D721Med (cell line): Measurements from ENCODE around the gene MS4A10.

Experiments
- DNase-seq: peaks from one replicate; pipeline ENCODE4 v3.0.0; 2011; ENCODE audit warnings: low spot score; ENCODE audit not compliant: insufficient read length
- FAIRE-seq: peaks from 2 replicates; lab custom pipeline; 2011; peaks lifted over from hg19 to GRCh38; lab: Jason Lieb, UNC
- CTCF ChIP-seq: IDR thresholded peaks from 2 replicates; pipeline ENCODE4 v1.5.1; 2012; ENCODE audit warnings: mild to moderate bottlenecking, control low read depth; ENCODE audit not compliant: insufficient read depth; ENCODE audit errors: missing control alignments

The MS4A10 gene

GRCh38 chr11:60797846-60798630, 12.9 kb downstream of the MS4A10 start:
- no peak for DNase-seq
- FAIRE-seq, result no peak
- no peak for TF ChIP-seq CTCF

GRCh38 chr11:60798631-60799030, 13.5 kb downstream of the MS4A10 start:
- no peak for TF ChIP-seq CTCF
- DNase-seq (no peak), FAIRE-seq (no peak)

- FAIRE-seq (no peak), DNase-seq (no peak)
- no peak for TF ChIP-seq CTCF
These were observed 16.1 kb downstream of the MS4A10 start for GRCh38 chr11:60801194-60801593.

GRCh38 chr11:60803273-60803936, 18.3 kb downstream of the MS4A10 start:
- FAIRE-seq (no peak), DNase-seq (no peak)
- no peak for TF ChIP-seq CTCF

GRCh38 chr11:60809249-60809648, 24.1 kb downstream of the MS4A10 start:
- FAIRE-seq, result no peak
- DNase-seq, result no peak

GRCh38 chr11:60809691-60810090, 24.6 kb downstream of the MS4A10 start:
- FAIRE-seq (no peak), DNase-seq (no peak)
- no peak for TF ChIP-seq CTCF

More at GRCh38 chr11:60809249-60809648, 24.1 kb downstream of the MS4A10 start:
- TF ChIP-seq CTCF, result no peak

GRCh38 chr11:60810151-60810550, 25.0 kb downstream of the MS4A10 start:
- no peak for FAIRE-seq
- no peak for DNase-seq
- no peak for TF ChIP-seq CTCF
